ENCODE data around the gene DGKG. TPM values are rescaled to one million over a fixed set of nuclear protein-coding genes. Genes with fewer than 3 reads are reported as not detected.

DGKG gene
- total RNA-seq, 1 donor from 2014 or later, result 0.22 TPM

GRCh38 chr3:186257866-186258265, 104.2 kb downstream of the DGKG start:
- Histone ChIP-seq H3K36me3 (no peaks in the 10 kb centered on the region), H3K4me2 (no peak overlapping the region), H3K27me3 (peaks cover 12% of the 10 kb centered on the region), H3K27ac (no peak overlapping the region), H3K4me3 (no peak overlapping the region), H4K20me1 (ENCODE audit: low read depth) (no peaks in the 10 kb centered on the region), H3K79me2 (ENCODE audit: low read depth) (no peaks in the 10 kb centered on the region), H3K9ac (no peak overlapping the region), H3K4me1 (peaks cover 15% of the 10 kb centered on the region), H2AFZ (replicated peaks) (no peak overlapping the region), H3K9me3 (ENCODE audit: low read depth) (no peaks in the 10 kb centered on the region), H3F3A (ENCODE audit: low read depth) (no peaks in the 10 kb centered on the region)
- H3K27ac Mint-ChIP-seq, result no peak overlapping the region
- TF ChIP-seq EZH2phosphoT487 (IDR thresholded peaks at IDR 0.05), result no peak
- no peak for TF ChIP-seq EZH2 (IDR thresholded peaks at IDR 0.05)
- TF ChIP-seq CTCF (IDR thresholded peaks at IDR 0.05), result no peak
- H3K9me3 Mint-ChIP-seq, result peaks cover 3% of the 10 kb centered on the region
- H3K36me3 Mint-ChIP-seq, result no peaks in the 10 kb centered on the region
- no peak for DNase-seq (ENCODE audit: low spot score)
- H3K4me1 Mint-ChIP-seq, result peaks cover 47% of the 10 kb centered on the region
- no peak overlapping the region for H3K4me3 Mint-ChIP-seq
- peaks cover 17% of the 10 kb centered on the region for H3K27me3 Mint-ChIP-seq (ENCODE audit: insufficient read depth, low read depth)

GRCh38 chr3:186255703-186256331, 106.2 kb downstream of the DGKG start:
- DNase-seq (ENCODE audit: low spot score), result peak; percentile 67
- Mint-ChIP-seq H3K27ac (no peak overlapping the region), H3K27me3 (ENCODE audit: insufficient read depth, low read depth) (peaks cover 11% of the 10 kb centered on the region), H3K4me3 (no peak overlapping the region), H3K4me1 (peaks cover 44% of the 10 kb centered on the region), H3K9me3 (peaks cover 3% of the 10 kb centered on the region), H3K36me3 (no peaks in the 10 kb centered on the region)
- H3K79me2 ChIP-seq (ENCODE audit: low read depth), result no peaks in the 10 kb centered on the region
- no peaks in the 10 kb centered on the region for H3F3A ChIP-seq (ENCODE audit: low read depth)
- peak; percentile 68 for TF ChIP-seq CTCF (IDR thresholded peaks at IDR 0.05)
- TF ChIP-seq EZH2 (IDR thresholded peaks at IDR 0.05), result no peak
- TF ChIP-seq EZH2phosphoT487 (IDR thresholded peaks at IDR 0.05), result no peak
- H3K36me3 ChIP-seq, result no peaks in the 10 kb centered on the region
- peaks cover 12% of the 10 kb centered on the region for H3K27me3 ChIP-seq
- H3K4me1 ChIP-seq, result peaks cover 15% of the 10 kb centered on the region
- no peak overlapping the region for H2AFZ ChIP-seq (replicated peaks)
- H3K4me2 ChIP-seq, result no peak overlapping the region
- no peak overlapping the region for H3K27ac ChIP-seq
- H3K9me3 ChIP-seq (ENCODE audit: low read depth), result no peaks in the 10 kb centered on the region
- H3K9ac ChIP-seq, result no peak overlapping the region
- no peak overlapping the region for H3K4me3 ChIP-seq
- no peaks in the 10 kb centered on the region for H4K20me1 ChIP-seq (ENCODE audit: low read depth)

- no peaks in the 10 kb centered on the region for H3F3A ChIP-seq (ENCODE audit: low read depth)
- no peaks in the 10 kb centered on the region for H3K36me3 ChIP-seq
- peak overlapping the region; percentile 23 for H2AFZ ChIP-seq (replicated peaks)
- H3K4me3 ChIP-seq, result no peak overlapping the region
- H3K9me3 Mint-ChIP-seq, result peaks cover 3% of the 10 kb centered on the region
- no peaks in the 10 kb centered on the region for H3K36me3 Mint-ChIP-seq
- H3K4me1 ChIP-seq, result peaks cover 13% of the 10 kb centered on the region
- peaks cover 12% of the 10 kb centered on the region for H3K27me3 ChIP-seq
- H3K9me3 ChIP-seq (ENCODE audit: low read depth), result no peaks in the 10 kb centered on the region
- no peak overlapping the region for H3K4me2 ChIP-seq
- H3K4me1 Mint-ChIP-seq, result peaks cover 36% of the 10 kb centered on the region
- H4K20me1 ChIP-seq (ENCODE audit: low read depth), result no peaks in the 10 kb centered on the region
- H3K79me2 ChIP-seq (ENCODE audit: low read depth), result no peaks in the 10 kb centered on the region
- H3K27ac Mint-ChIP-seq, result no peak overlapping the region
- H3K27ac ChIP-seq, result no peak overlapping the region
- H3K9ac ChIP-seq, result no peak overlapping the region
- DNase-seq (ENCODE audit: low spot score), result no peak
- TF ChIP-seq EZH2 (IDR thresholded peaks at IDR 0.05) (no peak), CTCF (IDR thresholded peaks at IDR 0.05) (no peak), EZH2phosphoT487 (IDR thresholded peaks at IDR 0.05) (no peak)
- no peak overlapping the region for H3K4me3 Mint-ChIP-seq
- H3K27me3 Mint-ChIP-seq (ENCODE audit: insufficient read depth, low read depth), result peaks cover 11% of the 10 kb centered on the region
Measured at GRCh38 chr3:186254676-186255650, 107.1 kb downstream of the DGKG start.
